ENCODE results near the gene GSX2. TPM values are rescaled to one million over a fixed set of nuclear protein-coding genes. Genes with fewer than 3 reads are reported as not detected.

GSX2 gene
- polyA plus RNA-seq, 1 of the 3 experiments (the other 2 are of a cell fraction) = 0.02 TPM

GRCh38 chr4:54094451-54094850 is 5.5 kb upstream of the GSX2 start:
- Histone ChIP-seq H3K27ac (ENCODE audit: low read depth in 2 of 2, low read length in 1 of 2) (no peak overlapping the region), H3K9ac (no peak overlapping the region), H3K4me2 (no peak overlapping the region), H3K27me3 (ENCODE audit: insufficient read depth) (peaks cover 32% of the 10 kb centered on the region; the same call in 1 of the 2 replicates), H3F3A (replicated peaks; ENCODE audit: insufficient read depth) (no peaks in the 10 kb centered on the region), H3K9me3 (no peaks in the 10 kb centered on the region), H3K4me1 (ENCODE audit: control insufficient read depth in 1 of 2, insufficient read depth in 2 of 2, low read depth in 1 of 2, low read length in 1 of 2) (peaks cover 0 to 10% of the 10 kb centered on the region in 2 experiments; a peak in 2 of 4 replicates), H4K20me1 (ENCODE audit: insufficient read depth) (no peaks in the 10 kb centered on the region), H3K36me3 (replicated peaks in 1 of 2; ENCODE audit: control insufficient read depth in 1 of 2, insufficient read depth in 2 of 2, low read length in 1 of 2) (no peaks in the 10 kb centered on the region), H2AFZ (ENCODE audit: low read depth) (no peak overlapping the region), H3K9me2 (no peaks in the 10 kb centered on the region), H3K4me3 (ENCODE audit: low read depth in 2 of 2, low read length in 1 of 2) (no peak overlapping the region), H3K79me2 (ENCODE audit: insufficient read depth) (no peaks in the 10 kb centered on the region)
- no peak for DNase-seq
- ChIA-PET POLR2A (no interaction called here), CTCF (interaction anchor here (1.0 to 1.7 kb wide), 2 partner anchors 164 to 166 kb away, joined by 3 to 4 read pairs; no protein-coding TSS in a partner anchor)
- 91% methylated on average over 6 of the region's 6 CpGs for WGBS (ENCODE audit: low lambda C conversion rate)
- TF ChIP-seq POLR2AphosphoS5 (IDR thresholded peaks at IDR 0.05; ENCODE audit: low read depth, low read length) (no peak), MXI1 (IDR thresholded peaks at IDR 0.05; ENCODE audit: low read depth, low read length) (no peak), SMC3 (IDR thresholded peaks at IDR 0.05; ENCODE audit: low read depth, low read length) (no peak), EZH2phosphoT487 (IDR thresholded peaks at IDR 0.05; ENCODE audit: borderline replicate concordance, low read depth) (no peak), ZBTB33 (IDR thresholded peaks at IDR 0.05; ENCODE audit: borderline replicate concordance, low read depth) (no peak), PBX3 (IDR thresholded peaks at IDR 0.05) (no peak), RFX5 (IDR thresholded peaks at IDR 0.05; ENCODE audit: low read length) (no peak), JUND (IDR thresholded peaks at IDR 0.05) (no peak), CTCF (IDR thresholded peaks at IDR 0.05) (no peak), CHD2 (IDR thresholded peaks at IDR 0.05; ENCODE audit: low read length, partially characterized antibody) (no peak), FOXM1 (IDR thresholded peaks at IDR 0.05; ENCODE audit: low read depth) (no peak), TEAD4 (IDR thresholded peaks at IDR 0.05; ENCODE audit: borderline replicate concordance, insufficient read depth) (no peak), RCOR1 (IDR thresholded peaks at IDR 0.05; ENCODE audit: low read length) (no peak), RAD21 (IDR thresholded peaks at IDR 0.05; ENCODE audit: low read length) (no peak), NFIC (IDR thresholded peaks at IDR 0.05; ENCODE audit: borderline replicate concordance) (no peak), REST (IDR thresholded peaks at IDR 0.05; ENCODE audit: low read depth, low read length) (no peak), RXRA (IDR thresholded peaks at IDR 0.05; ENCODE audit: borderline replicate concordance, low read depth) (no peak), IRF3 (IDR thresholded peaks at IDR 0.05; ENCODE audit: low read depth, low read length) (no peak), GATA2 (CRISPR knock-in tag; IDR thresholded peaks at IDR 0.05) (no peak)
